Breast epithelium (tissue), 4 donors: ENCODE data around the gene CFAP43. TPM values are rescaled to one million over a fixed set of nuclear protein-coding genes. Genes with fewer than 3 reads are reported as not detected.

Experiments used
- DNase-seq, 2 donors: peaks; one replicate each; pipeline ENCODE4 v3.0.0-alpha.2; 2019; ENCODE audit warnings: low spot score in 2 of 2
- H3K27ac ChIP-seq, 2 donors: fragments of 200-600 bp; sonication (generic) in 1 of 2; one replicate each; pipeline ENCODE4 v1.5.1; 2016 to 2019; ENCODE audit warnings: mild to moderate bottlenecking in 1 of 2
- H3K27me3 ChIP-seq, 2 donors: fragments of 200-600 bp; sonication (generic) in 1 of 2; one replicate each; pipeline versions ENCODE4 v1.5.1 to v1.6.0; 2017 to 2019; ENCODE audit warnings: control low read depth in 1 of 2, mild to moderate bottlenecking in 1 of 2
- H3K36me3 ChIP-seq: fragments of 200-600 bp; one replicate; pipeline ENCODE4 v1.5.1; 2019
- H3K4me1 ChIP-seq, 2 donors: fragments of 200-600 bp; sonication (generic); one replicate each; pipeline ENCODE4 v1.5.1; 2016 to 2019; ENCODE audit warnings: control low read depth in 1 of 2
- H3K4me3 ChIP-seq, 3 donors: fragments of 200-600 bp; sonication (generic); 1 replicate in 2 of 3; 2 replicates in 1 of 3; pipeline ENCODE4 v1.5.1; 2016 to 2019; ENCODE audit warnings: mild to moderate bottlenecking in 3 of 3, moderate library complexity in 2 of 3
- H3K9me3 ChIP-seq, 2 donors: fragments of 200-600 bp; sonication (generic) in 1 of 2; one replicate each; pipeline ENCODE4 v1.5.1; 2016 to 2019; ENCODE audit warnings: control low read depth in 1 of 2
- CTCF ChIP-seq, 3 donors: fragments of 450-650 bp; IDR thresholded peaks; one replicate each; pipeline ENCODE4 v1.5.1; 2016 to 2017; ENCODE audit warnings: antibody characterized with exemption in 3 of 3, mild to moderate bottlenecking in 3 of 3, moderate library complexity in 3 of 3
- POLR2A ChIP-seq: fragments of 450-650 bp; IDR thresholded peaks from one replicate; pipeline ENCODE4 v1.6.1; 2016; ENCODE audit warnings: antibody characterized with exemption, mild to moderate bottlenecking, moderate library complexity
- POLR2AphosphoS5 ChIP-seq, 3 donors: sonication (generic); formaldehyde crosslinking; IDR thresholded peaks; one replicate each; pipeline ENCODE4 v1.6.1; 2017; ENCODE audit warnings: antibody characterized with exemption in 3 of 3
- intact Hi-C: fragments of 100-400 bp; cut with DNase I; formaldehyde crosslinking; loops from one replicate; pipeline ENCODE4 v1.15.1; 2023; ENCODE audit warnings: low total_unique reads
- total RNA-seq, 3 donors: library from RNA; depleted of rRNA; stranded (reverse); fragments of >200 nt; gene quantifications; one replicate each; pipeline ENCODE4 v1.1.0, GENCODE V29; 2016

The CFAP43 gene
- total RNA-seq, 3 donors from 2014 or later, result 0.32 to 8.5 (median 3.9) TPM

- Histone ChIP-seq H3K4me3 (no peak overlapping the region), H3K4me1 (no peaks in the 10 kb centered on the region), H3K27me3 (no peaks in the 10 kb centered on the region), H3K9me3 (no peaks in the 10 kb centered on the region), H3K36me3 (no peaks in the 10 kb centered on the region), H3K27ac (no peak overlapping the region)
- no peak for DNase-seq
- intact Hi-C loops, result no loop called here
- TF ChIP-seq POLR2AphosphoS5 (IDR thresholded peaks at IDR 0.05), result no peak
- TF ChIP-seq CTCF (IDR thresholded peaks at IDR 0.05), result no peak
- no peak for TF ChIP-seq POLR2A
These were observed 88.3 kb downstream of the CFAP43 start for GRCh38 chr10:104143829-104144228.

GRCh38 chr10:104142081-104142480, 90.1 kb downstream of the CFAP43 start:
- TF ChIP-seq POLR2A, result no peak
- no peak for TF ChIP-seq CTCF (IDR thresholded peaks at IDR 0.05)
- no peak for TF ChIP-seq POLR2AphosphoS5 (IDR thresholded peaks at IDR 0.05)
- Histone ChIP-seq H3K27me3 (no peaks in the 10 kb centered on the region), H3K4me3 (no peak overlapping the region), H3K36me3 (no peaks in the 10 kb centered on the region), H3K9me3 (no peaks in the 10 kb centered on the region), H3K27ac (no peak overlapping the region), H3K4me1 (no peaks in the 10 kb centered on the region)
- no peak for DNase-seq
- intact Hi-C loops, result no loop called here

GRCh38 chr10:104139221-104139620, 92.9 kb downstream of the CFAP43 start:
- no peak overlapping the region for H3K4me3 ChIP-seq

GRCh38 chr10:104138131-104138530, 94.0 kb downstream of the CFAP43 start:
- intact Hi-C loops, result no loop called here
- Histone ChIP-seq H3K27me3 (no peaks in the 10 kb centered on the region), H3K4me3 (no peak overlapping the region), H3K9me3 (no peaks in the 10 kb centered on the region), H3K36me3 (no peaks in the 10 kb centered on the region), H3K4me1 (no peaks in the 10 kb centered on the region), H3K27ac (no peak overlapping the region)
- DNase-seq, result no peak
- no peak for TF ChIP-seq CTCF (IDR thresholded peaks at IDR 0.05)

More at GRCh38 chr10:104139221-104139620, 92.9 kb downstream of the CFAP43 start:
- no peaks in the 10 kb centered on the region for H3K9me3 ChIP-seq
- no peak for TF ChIP-seq CTCF (IDR thresholded peaks at IDR 0.05)
- no peak for TF ChIP-seq POLR2AphosphoS5 (IDR thresholded peaks at IDR 0.05)
- no peak for TF ChIP-seq POLR2A
- no peaks in the 10 kb centered on the region for H3K36me3 ChIP-seq
- intact Hi-C loops, result no loop called here
- no peak for DNase-seq
- no peak overlapping the region for H3K27ac ChIP-seq
- H3K4me1 ChIP-seq, result no peaks in the 10 kb centered on the region
- H3K27me3 ChIP-seq, result no peaks in the 10 kb centered on the region

GRCh38 chr10:104130041-104130440, 102.1 kb downstream of the CFAP43 start:
- Histone ChIP-seq H3K27me3 (no peaks in the 10 kb centered on the region), H3K9me3 (no peaks in the 10 kb centered on the region), H3K4me1 (no peaks in the 10 kb centered on the region), H3K4me3 (no peak overlapping the region), H3K27ac (no peak overlapping the region), H3K36me3 (no peaks in the 10 kb centered on the region)
- TF ChIP-seq POLR2A (no peak), CTCF (IDR thresholded peaks at IDR 0.05) (no peak), POLR2AphosphoS5 (IDR thresholded peaks at IDR 0.05) (no peak)
- intact Hi-C loops, result no loop called here
- DNase-seq, result no peak
